Upper lobe of left lung (tissue), 4 donors: ENCODE data around the gene PLA2G4B.

Experiments
- POLR2A ChIP-seq, 4 donors: fragments of 450-650 bp; IDR thresholded peaks; one replicate each; pipeline ENCODE4 v1.5.1; 2016 to 2017; ENCODE audit warnings: antibody characterized with exemption in 4 of 4, mild to moderate bottlenecking in 2 of 4
- TF ChIP-seq, protein P1 (sequence below), 6 experiments: fragments of 450-650 bp in 4 of 6; fragments of 200-600 bp in 2 of 6; sonication (generic) in 2 of 6; IDR thresholded peaks; one replicate each; pipeline ENCODE4 v1.5.1; 2016 to 2019; ENCODE audit warnings: antibody characterized with exemption in 6 of 6

DNA sequence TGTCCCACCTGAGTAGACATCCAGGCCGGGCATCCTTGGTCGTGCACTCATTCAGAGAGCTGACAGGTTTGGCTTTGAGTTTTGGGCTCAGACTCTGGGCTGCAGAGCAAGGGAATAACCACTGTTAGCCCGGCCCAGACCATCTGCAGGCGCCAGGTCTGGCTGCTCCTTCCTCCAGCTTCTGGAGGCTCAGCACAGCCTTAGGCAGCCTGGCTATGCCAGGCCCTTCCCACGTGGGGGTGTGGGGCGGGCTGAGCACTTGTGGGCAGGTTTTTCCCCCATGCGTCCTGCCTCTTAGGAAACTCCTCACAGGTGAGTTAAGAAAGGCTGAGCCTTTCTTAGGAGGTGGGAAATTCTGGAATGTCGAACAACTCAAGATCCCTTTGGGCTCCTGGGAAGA, 11.2 kb downstream of the PLA2G4B start:
- TF ChIP-seq, protein P1, sequence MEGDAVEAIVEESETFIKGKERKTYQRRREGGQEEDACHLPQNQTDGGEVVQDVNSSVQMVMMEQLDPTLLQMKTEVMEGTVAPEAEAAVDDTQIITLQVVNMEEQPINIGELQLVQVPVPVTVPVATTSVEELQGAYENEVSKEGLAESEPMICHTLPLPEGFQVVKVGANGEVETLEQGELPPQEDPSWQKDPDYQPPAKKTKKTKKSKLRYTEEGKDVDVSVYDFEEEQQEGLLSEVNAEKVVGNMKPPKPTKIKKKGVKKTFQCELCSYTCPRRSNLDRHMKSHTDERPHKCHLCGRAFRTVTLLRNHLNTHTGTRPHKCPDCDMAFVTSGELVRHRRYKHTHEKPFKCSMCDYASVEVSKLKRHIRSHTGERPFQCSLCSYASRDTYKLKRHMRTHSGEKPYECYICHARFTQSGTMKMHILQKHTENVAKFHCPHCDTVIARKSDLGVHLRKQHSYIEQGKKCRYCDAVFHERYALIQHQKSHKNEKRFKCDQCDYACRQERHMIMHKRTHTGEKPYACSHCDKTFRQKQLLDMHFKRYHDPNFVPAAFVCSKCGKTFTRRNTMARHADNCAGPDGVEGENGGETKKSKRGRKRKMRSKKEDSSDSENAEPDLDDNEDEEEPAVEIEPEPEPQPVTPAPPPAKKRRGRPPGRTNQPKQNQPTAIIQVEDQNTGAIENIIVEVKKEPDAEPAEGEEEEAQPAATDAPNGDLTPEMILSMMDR (IDR thresholded peaks at IDR 0.05): no peak
- peak in 1 of 4 donors; percentile 3 for TF ChIP-seq POLR2A (IDR thresholded peaks at IDR 0.05)
